ENCODE results near the gene NNMT. TPM values are rescaled to one million over a fixed set of nuclear protein-coding genes. Genes with fewer than 3 reads are reported as not detected.
A peak's percentile ranks its signal among the peaks of the same experiment; 100 is the strongest.

Gene NNMT
- total RNA-seq, result 32.6 TPM
- long read RNA-seq, transcript NNMT-201 (3 exons, 1,610 nt), result major isoform, 6 of 7 reads
- long read RNA-seq, partial matches to known transcripts, result 1 of 7 reads
- long read RNA-seq, other reads (novel, unspliced or antisense), result 0 of 7 reads

- H3K9me3 ChIP-seq (replicated peaks), result peaks cover 22% of the 10 kb centered on the region
- H3K27ac ChIP-seq (replicated peaks), result peak within 1 kb of the TSS; percentile 89
- peak within 1 kb of the TSS; percentile 61 for H3K4me3 ChIP-seq
- peaks cover 55% of the 10 kb centered on the region for H3K4me1 ChIP-seq
- peaks cover 6% of the 10 kb centered on the region for H3K36me3 ChIP-seq
- peak; percentile 68 for DNase-seq
- intact Hi-C loops (cut with micrococcal nuclease), result no loop called here
- no peaks in the 10 kb centered on the region for H3K27me3 ChIP-seq (ENCODE audit: low read depth)
- no peak for TF ChIP-seq CTCF (IDR thresholded peaks at IDR 0.05; ENCODE audit: borderline replicate concordance)
Measured at GRCh38 chr11:114295676-114296604, at the start of gene NNMT. Gene NNMT, plus strand, starts transcription at chr11:114296399. Its CDS starts 158 bp downstream, at chr11:114296557.

DNA sequence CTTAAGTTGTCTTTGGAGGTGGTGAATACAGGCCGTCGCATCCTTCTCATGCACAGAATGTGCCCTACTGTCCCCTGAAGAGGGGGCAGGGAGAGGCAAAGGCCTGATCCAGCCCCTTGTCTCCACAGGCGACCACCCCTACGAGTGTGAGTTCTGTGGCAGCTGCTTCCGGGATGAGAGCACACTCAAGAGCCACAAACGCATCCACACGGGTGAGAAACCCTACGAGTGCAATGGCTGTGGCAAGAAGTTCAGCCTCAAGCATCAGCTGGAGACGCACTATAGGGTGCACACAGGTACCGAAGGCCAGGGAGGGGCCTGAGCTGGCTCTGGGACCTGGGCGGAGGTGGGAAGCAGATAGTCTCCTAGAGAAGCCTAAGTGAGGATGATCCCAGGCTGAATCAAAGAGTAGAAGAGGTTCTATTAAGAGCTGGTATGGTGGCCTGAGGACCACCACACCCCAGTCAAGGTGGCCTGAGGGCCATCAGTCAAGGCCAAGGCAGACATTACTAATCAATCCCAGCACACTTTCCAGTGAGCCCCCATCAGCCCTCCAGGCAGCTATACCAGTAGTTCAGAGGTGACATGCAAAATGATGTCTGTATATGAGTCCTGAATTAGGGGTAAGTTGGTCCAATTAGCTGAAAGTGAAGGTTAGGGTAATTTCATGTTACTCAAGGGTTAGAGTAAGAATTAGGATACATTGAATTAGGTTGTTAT lies 49.0 kb upstream of the NNMT start:
- Histone ChIP-seq H3K36me3 (peaks cover 89% of the 10 kb centered on the region), H3K9me3 (replicated peaks) (no peaks in the 10 kb centered on the region), H3K27me3 (ENCODE audit: low read depth) (no peaks in the 10 kb centered on the region), H3K4me1 (peaks cover 51% of the 10 kb centered on the region), H3K27ac (replicated peaks) (no peak overlapping the region), H3K4me3 (no peak overlapping the region)
- intact Hi-C loops (cut with micrococcal nuclease), result no loop called here
- DNase-seq, result no peak
- TF ChIP-seq CTCF (IDR thresholded peaks at IDR 0.05; ENCODE audit: borderline replicate concordance), result no peak

- H3K27me3 ChIP-seq (ENCODE audit: low read depth), result no peaks in the 10 kb centered on the region
- peaks cover 96% of the 10 kb centered on the region for H3K36me3 ChIP-seq
- TF ChIP-seq CTCF (IDR thresholded peaks at IDR 0.05; ENCODE audit: borderline replicate concordance), result no peak
- no peak overlapping the region for H3K4me3 ChIP-seq
- H3K27ac ChIP-seq (replicated peaks), result peak overlapping the region; percentile 75
- no peaks in the 10 kb centered on the region for H3K9me3 ChIP-seq (replicated peaks)
- no peak for DNase-seq
- H3K4me1 ChIP-seq, result peaks cover 46% of the 10 kb centered on the region
- intact Hi-C loops (cut with micrococcal nuclease), result loop anchor here (10.0 kb wide), 1 partner anchor 75 kb away; no protein-coding TSS in a partner anchor
Measured at GRCh38 chr11:114250180-114250579, 46.0 kb upstream of the NNMT start.

DNA sequence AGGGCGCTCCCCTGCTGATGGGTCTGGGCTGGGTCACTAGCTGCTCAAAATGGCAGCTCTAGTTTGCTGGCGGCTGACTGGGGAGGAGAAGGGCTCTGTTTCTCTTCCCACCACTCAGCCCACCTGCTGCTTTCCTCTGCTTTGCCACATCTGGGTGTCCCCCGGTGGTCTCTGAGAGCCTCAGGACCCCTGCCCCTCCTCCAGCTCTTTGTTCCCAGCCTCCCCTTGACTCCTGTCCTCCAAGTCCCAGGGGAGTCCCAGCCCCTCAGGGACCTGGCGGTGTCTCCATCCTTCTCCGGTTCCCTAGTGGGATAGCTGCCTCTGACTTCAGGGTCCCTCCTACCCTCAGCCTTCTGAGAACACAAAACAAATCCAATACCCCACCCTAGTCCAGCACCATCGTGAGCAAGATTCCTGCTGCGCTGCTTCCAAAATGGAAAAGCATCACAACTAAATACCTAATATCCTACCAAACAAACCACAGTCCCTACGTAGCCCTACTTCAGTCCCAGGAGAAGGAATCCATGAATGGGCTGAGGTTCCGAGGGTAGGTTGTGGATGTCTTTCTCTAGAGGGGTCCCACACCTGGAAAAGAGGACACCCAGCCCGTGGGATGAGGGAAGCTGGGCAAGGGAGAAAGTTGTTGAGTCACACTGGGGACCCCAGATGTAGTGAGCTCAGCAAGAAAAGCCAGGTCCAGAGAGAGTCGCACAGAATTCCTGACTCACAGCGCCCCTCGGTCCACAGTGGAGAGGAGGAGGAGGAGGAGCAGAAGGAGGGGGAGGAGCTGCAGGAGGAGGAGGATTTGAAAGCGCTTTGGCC lies 45.0 kb upstream of the NNMT start:
- Histone ChIP-seq H3K27me3 (ENCODE audit: low read depth) (no peaks in the 10 kb centered on the region), H3K27ac (replicated peaks) (peak overlapping the region; percentile 75), H3K9me3 (replicated peaks) (no peaks in the 10 kb centered on the region), H3K4me3 (no peak overlapping the region), H3K36me3 (peaks cover 85% of the 10 kb centered on the region), H3K4me1 (peaks cover 55% of the 10 kb centered on the region)
- intact Hi-C loops (cut with micrococcal nuclease), result loop anchor here (10.0 kb wide), 1 partner anchor 76 kb away; no protein-coding TSS in a partner anchor
- no peak for TF ChIP-seq CTCF (IDR thresholded peaks at IDR 0.05; ENCODE audit: borderline replicate concordance)
- DNase-seq, result peak; percentile 61
